ENCODE results near the gene RAPGEF1.

- no peak for TF ChIP-seq EZH2 (IDR thresholded peaks at IDR 0.05; ENCODE audit: insufficient read depth, low read length)
- no peak for TF ChIP-seq CTCF (IDR thresholded peaks at IDR 0.05; ENCODE audit: insufficient read depth, low read depth, low read length)
These were observed 26.9 kb downstream of the RAPGEF1 start for GRCh38 chr9:131713016-131713415.

Measured in astrocyte (in vitro differentiated cells and primary cell).